ENCODE data around the gene ATP2C2.
"Not testable (repeated sequence)": the region's sequence is repeated elsewhere in the genome, so short reads cannot be mapped to it uniquely, and the experiment has no call there.

Gene ATP2C2, protein sequence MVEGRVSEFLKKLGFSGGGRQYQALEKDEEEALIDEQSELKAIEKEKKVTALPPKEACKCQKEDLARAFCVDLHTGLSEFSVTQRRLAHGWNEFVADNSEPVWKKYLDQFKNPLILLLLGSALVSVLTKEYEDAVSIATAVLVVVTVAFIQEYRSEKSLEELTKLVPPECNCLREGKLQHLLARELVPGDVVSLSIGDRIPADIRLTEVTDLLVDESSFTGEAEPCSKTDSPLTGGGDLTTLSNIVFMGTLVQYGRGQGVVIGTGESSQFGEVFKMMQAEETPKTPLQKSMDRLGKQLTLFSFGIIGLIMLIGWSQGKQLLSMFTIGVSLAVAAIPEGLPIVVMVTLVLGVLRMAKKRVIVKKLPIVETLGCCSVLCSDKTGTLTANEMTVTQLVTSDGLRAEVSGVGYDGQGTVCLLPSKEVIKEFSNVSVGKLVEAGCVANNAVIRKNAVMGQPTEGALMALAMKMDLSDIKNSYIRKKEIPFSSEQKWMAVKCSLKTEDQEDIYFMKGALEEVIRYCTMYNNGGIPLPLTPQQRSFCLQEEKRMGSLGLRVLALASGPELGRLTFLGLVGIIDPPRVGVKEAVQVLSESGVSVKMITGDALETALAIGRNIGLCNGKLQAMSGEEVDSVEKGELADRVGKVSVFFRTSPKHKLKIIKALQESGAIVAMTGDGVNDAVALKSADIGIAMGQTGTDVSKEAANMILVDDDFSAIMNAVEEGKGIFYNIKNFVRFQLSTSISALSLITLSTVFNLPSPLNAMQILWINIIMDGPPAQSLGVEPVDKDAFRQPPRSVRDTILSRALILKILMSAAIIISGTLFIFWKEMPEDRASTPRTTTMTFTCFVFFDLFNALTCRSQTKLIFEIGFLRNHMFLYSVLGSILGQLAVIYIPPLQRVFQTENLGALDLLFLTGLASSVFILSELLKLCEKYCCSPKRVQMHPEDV

DNA sequence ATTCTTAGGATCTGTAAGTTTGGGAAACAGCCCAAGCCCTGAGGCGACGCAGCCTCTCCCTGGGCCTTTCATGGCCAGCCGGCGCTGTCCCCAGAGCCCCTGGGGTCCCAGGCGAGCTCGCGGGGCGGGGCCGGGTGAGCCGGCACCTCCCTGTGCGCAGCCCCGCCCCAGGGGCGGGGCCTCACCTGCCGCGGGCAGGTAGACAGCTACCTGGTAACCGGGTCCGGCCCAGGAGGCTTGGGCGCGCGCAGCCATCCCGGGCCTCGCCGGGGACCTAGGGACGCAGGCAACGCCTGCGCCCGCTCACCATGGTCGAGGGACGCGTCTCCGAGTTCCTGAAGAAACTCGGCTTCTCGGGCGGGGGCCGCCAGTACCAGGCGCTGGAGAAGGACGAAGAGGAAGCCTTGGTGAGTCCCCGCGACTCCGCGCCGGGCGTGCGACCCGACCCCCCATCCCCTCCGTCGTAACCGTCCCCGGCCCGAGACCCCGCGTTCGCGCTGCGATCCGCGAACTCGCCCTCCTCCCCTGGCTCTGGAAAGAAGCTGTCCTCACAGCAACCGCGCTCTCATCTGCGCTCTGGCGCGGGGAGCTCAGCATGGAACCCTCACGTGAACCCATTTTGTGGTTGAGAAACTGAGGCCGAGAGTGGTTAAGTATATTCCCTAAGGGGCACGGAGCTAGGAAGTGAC, at the start of gene ATP2C2:
TSS of gene ATP2C2 (plus strand) at position 231 of the 689 bp plus-strand sequence. CDS start at position 309, 78 bp downstream.
- no peak for DNase-seq

DNA sequence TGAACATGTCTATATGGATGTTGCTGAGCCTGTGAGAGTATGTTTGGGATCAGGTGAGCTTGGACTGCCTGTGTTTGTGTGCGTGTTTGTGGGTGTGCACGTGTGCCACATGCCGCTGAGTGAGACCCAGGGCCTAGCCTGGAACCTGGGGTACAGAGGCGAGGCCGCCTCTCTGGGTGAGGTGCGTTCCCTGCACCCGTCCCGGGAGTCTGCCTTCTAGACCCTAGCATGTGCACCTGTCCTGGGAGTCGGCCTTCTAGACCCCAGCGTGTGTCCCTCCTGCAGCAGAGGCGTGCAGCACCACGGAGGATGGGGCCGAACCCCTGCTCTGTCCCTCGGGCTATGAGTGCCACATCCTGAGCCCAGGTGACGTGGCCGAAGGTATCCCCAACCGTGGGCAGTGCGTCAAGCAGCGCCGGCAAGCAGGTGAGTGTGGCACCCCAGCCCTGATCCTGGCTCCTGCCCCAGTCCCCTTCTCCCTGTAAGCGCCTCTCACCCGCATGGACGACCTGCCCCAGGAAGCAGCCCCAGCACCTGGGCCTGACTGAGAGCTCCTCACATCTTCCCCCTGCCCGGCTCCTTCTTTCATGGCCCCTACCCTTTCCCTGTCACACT, 49.1 kb upstream of the ATP2C2 start:
- no peak for DNase-seq

DNA sequence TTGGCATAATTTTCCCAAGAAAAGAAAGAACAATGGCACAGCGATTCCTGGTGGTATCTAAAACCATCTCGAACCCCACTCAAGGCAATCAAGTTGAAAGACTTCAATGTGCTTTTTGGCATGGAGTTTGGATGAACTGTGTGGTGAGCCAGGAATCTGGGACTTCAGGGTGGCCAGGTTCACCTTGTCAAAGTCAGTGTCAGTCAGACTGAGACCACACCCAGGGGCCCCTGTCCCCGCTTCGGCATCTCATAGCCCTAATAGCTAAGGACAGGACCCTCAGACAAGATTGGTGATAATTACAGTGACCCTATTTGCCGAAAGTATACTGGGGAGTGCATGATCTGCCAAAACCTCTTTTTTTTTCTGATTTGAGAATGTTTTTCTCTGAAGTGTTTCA, 47.8 kb upstream of the ATP2C2 start:
- no peak for DNase-seq

DNA sequence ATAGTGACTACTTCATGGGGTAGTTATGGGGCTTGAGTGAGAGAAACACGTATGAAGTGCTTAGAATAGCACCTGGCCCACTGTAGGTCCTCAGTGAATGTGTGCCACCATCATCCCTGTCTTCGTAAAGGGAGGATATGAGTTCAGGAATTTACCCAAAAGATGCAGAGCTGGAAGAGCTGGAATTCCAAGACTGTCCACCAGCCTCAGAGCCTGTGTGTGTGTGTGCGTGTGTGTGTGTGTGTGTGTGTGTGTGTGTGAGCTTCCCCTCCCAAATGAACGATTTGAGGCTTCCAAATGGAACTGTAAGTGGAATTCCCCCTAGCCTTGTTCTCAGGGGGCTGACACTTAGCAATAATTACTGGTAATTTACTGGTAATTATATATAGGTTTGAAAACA, 46.4 kb upstream of the ATP2C2 start:
- DNase-seq, result no peak

DNA sequence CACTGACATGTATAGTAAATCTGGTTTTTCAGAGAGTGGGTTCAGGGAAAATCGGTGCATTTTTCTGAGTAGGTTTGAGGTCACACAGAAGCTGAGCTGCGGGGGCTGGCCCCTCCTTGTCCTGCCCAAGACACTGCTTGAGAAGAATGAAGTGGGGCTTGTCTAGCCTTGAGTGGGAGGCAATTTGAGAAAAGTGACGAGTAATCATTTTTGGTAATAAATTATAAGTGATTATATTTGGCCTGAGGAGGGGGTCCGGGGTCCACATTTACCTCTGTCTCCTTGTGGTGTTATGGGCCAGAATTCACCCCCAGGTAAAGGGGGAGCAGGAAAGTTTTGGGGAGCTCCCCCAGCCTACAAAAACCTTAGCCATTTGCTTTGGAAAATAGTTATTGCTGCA, 45.6 kb upstream of the ATP2C2 start:
- DNase-seq, result no peak

DNA sequence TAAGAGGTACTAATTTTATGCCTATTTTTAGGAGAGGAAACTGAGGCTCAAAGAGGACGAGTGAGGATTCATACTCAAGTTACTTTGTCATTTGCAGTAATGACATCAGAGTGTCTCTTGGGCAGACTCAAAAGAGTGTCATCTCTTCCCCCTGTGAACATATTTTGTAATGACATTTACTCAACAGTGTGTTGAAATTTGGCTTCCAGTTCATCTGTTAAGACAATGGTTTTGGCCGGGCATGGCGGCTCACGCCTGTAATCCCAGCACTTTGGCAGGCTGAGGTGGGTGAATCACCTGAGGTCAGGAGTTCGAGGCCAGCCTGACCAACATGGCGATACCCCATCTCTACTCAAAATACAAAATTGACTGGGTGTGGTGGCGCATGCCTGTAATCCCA, 44.7 kb upstream of the ATP2C2 start:
- no peak for DNase-seq

DNA sequence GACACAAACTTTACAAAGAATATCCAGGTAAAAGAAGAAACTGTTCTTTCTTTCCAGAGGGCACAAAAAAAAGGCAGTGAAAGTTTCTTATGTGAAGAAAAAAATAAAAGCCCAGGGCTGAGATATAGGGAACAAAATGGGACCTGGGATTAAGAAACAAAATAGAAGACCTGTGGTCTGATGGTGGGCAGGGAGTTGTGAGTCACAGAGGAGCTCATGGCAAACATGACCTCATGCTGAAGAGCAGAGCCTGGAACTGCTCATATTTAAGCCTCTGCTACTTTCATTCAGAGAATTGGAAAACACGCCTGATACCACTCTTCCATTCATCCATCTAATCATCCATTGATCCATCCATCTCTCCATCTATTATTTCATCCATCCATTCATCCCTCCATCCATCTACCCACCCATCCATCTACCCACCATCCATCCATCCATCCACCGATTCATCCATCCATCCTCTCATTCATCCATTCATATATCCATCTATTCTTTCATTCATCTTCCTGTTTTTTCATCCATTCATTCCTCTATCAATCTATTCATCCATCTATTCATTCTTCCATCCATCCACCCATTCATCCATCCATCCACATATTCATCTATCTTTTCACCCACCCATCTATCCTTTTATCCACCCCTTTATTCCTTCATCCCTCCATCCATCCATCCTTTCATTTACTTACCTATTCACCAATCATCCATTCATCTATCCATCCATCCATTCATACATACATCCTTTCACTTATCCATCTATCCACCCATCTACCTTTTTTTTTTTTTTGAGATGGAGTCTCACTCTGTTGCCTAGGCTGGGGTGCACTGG, 43.7 kb upstream of the ATP2C2 start:
- no peak for DNase-seq

DNA sequence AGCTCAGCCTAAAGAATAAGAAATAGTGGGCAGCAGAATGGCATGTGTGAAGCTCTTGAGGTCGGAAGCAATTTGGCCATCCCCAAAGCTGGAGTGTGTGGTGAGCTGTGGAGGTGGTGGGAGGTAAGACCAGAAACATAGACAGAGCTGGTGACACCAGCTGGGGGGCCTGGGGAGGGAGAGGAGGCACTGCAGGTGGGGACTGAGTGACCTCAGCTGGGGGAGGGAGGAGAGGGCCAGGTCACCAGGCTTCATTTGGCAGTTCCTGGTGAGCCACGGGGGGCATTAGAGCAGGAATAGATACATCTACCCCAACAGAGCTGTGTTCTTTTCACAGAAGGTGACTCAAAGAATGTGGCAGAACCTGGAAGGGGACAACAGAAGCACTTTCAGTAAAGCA, 41.8 kb upstream of the ATP2C2 start:
- no peak for DNase-seq

DNA sequence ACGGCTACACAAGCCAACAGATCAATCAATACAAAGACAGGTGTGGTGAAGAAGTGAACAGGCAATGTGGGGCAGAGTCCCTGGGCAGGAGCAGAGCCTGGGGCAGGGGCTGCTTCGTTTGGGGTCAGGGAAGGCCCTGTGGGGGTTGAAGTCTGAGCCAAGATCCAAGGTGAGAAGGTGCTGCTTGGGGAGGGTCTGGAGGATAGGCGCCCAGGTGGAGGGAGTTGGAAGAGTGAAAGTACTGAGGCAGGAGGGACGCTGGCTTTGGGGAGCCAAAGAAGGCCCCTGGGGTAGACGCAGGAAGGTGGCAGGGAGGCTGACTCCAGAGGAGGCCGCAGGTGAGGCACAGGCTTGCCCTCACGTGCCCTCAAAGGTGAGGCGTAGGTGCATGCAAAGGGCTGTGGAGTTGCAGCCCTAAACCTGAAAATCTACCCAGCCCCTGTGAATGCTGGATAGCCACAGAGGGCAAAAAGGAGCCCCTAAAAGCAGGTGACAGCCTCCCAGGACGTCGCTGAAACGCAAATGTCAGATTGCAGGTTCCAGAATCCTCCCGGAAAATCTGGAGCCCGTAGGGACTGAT, 40.3 kb upstream of the ATP2C2 start:
- no peak for DNase-seq

DNA sequence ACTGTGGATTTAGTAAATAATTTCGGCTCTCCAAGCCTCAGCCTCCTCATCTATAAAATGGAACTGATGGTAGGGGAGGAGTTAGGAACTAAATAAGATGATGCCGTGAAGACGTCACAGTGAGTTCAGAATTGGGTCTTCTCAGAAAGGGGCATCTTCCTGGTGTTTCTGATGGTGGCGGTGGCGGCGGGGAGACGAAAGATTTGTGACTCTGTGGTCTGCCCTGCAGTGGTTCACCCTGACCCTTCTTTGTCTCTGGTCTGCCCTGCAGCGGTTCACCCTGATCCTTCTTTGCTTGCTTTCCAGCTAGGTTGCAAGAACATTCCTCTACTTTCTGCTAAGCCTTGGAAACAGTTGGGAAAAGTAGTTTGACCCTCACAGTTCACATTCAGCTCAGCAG, 39.3 kb upstream of the ATP2C2 start:
- DNase-seq, result no peak

DNA sequence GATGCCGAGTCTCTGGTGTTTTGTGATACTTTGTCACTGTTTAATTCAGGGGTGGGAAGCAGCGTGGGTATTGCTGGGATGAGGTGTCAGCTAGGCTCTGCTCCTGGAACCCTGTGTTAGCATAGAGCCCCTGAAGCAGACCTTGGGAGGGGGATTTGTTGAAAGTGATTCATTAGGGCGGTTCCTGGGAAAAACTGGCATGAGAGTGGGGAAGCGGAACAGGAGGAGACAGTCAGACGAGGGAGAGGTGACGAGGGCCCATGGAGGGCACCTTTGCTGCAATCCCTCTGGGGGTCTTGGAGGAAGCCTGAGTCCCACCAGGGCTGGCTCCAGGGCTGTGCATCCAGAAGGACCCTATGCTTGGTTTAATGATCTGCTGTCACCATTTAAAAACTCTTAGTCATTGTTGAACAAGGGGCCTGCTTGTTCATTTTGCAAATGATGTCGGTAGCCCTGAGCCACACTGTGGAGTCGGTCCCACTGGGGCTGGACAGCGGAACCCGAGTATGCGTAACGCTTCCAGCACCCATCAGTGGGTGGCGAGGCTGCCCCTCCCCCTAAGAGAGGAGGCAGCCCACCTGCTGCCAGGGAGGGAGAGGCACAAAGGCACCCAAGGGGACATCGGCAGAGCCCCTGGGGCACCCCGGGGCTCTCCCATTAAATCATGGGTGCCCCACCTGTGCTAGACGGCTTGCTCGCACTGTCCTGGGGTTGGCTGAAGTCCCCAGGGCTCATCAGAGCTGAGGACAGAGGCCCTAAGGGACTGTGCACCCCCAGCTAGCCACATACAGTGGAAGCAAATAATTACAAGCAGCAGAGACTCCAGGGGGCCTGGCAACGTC, 38.3 kb upstream of the ATP2C2 start:
- no peak for DNase-seq

DNA sequence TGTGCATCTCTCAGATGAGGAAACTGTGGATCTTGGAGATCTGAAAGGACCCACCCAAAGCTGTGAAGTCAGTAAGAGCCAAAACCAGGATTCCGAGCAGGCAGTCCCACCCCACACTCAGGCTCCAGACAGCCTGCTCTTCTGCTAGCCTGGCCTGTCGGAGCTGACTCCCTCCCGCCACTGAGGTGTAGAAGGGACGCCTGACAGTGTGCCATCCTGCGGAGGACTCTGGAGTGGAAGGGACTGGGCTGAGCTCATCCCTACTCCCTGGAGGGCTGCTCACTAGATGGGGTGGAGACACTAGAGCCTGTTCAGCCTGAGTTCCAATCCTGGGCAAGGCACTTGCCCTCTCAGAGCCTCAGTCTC, 37.7 kb upstream of the ATP2C2 start:
- no peak for DNase-seq

DNA sequence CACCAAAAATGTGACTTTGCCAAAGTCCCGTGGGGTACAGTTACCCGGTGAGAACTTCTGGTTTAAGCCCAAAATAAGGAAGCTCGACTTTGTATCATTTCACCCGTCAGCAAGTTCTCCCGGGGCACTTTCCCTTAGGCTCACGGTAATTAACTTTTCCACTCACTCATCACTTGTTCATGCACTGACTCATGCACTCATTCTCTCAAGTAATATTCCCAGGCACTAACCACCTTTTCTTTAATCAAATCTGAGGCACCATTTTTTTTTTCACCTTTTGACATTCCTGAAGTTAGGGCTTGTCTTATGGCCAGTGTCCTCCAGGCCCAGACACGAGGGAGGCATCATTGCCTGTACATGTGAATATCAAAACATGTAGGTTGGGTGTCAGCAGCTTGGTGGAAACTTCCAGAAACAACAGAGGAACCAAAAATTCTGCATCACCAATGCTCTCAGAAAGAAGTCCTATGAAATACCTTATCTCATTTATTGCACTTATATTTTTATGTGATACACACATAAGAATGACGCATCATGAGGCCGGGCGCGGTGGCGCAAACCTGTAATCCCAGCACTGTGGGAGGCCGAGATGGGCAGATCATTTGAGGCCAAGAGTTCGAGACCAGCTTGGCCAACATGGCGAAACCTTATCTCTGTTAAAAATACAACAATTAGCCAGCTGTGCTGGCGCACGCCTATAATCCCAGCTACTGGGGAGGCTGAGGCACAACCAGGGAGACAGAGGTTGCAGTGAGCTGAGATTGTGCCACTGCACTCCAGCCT, 36.1 kb upstream of the ATP2C2 start:
- no peak for DNase-seq

DNA sequence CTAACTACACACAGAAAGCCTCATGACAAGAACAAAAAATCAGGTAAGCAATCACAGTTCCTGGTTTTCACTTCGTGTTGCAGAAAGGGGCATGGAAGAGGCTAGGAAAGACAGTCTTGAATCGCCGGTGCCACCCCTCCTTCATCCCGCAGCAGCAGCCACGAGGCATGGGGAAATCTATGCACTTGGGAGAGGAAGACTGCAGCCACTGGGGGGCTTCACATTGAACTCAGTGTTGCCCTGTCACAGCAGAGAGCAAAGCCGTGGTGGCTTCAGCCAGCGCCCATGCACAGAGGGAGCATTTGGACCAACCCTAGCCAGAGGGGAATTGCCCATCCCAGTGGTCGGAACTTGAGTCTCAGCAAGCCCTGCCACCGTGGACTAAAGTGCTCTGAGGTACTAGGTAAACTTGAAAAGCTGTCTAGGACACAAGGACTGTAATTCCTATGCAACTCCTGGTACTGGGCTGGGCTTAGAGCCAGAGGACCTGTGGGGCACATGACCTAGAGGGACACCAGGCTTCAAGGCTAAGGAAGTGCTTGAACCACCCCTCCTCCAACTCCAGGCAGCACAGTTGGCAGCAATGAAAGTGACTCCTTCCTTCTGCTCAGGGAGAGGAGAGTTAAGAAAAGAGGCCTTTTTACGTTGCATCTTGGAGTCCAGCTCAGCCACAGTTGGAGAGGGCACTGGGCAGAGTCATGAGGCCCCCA, 35.2 kb upstream of the ATP2C2 start:
- DNase-seq, result no peak

DNA sequence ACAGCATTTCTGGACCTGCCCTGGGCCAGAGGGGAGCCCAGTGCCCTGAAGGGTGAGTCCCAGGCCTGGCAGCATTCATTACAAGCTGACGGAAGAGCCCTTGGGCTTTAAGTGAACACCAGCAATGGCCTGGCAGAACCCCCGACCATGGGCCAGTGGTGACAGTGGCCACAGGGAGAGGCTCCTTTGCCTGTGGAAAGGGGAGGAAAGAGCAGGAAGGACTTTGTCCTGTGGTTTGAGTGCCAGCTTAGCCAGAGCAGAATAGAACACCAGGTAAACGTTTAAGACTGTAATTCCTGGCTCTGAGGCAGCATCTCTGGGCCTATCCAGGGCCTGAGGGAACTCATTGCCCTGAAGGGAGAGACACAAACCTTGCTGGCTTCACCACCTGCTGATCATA, 34.3 kb upstream of the ATP2C2 start:
- DNase-seq, result no peak

DNA sequence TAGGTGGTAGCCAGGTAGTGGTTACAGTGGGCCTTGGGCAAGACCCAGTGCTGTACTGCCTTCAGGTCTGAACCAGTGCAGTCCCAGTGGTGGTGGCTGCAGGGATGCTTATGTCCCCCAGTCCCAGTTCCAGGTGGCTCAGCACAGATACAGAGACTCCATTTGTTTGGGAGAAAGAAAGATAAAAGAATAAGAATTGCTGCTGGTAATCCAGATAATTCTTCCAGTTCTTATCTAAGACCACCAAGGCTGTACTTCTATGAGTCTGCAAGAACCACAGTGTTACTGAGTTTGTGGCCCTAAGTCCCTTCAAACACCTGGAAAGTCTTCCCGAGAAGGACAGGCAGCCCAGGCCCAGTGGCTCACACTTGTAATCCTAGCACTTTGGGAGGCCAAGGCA, 33.9 kb upstream of the ATP2C2 start:
- no peak for DNase-seq

DNA sequence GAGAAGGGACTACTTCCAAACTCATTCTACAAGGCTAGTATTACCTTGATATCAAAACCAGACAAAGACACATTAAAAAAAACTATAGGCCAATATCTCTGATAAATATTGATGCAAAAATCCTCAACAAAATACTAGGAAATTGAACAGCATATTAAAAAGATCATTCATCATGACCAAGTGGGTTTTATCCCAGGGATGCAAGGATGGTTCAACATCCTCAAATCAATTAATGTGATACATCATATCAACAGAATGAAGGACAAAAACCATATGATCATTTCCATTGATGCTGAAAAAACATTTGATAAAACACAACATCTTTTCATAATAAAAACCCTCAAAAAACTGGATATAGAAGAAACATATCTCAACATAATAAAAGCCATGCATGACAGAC, 31.1 kb upstream of the ATP2C2 start:
- not testable (repeated sequence) for DNase-seq

DNA sequence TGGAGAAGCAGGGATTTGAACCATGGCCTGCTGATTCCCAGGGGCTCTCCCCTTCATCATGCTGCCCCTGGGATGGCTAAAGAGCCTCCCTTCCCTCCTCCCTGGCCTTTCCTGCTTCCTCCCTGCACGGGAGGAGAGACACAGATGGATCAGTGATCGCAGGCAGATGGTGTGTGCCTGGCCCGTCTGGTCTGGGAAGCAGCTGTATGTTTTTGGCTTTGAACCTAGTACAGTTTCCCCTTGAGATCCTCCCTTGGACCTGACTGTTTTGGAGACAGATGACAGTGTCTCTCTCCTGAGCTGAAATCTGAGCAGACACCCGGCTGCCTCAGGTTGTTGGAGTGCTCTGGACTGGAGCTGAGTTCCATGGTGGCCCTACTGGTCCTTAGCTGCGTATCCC, 29.0 kb upstream of the ATP2C2 start:
- DNase-seq, result no peak

DNA sequence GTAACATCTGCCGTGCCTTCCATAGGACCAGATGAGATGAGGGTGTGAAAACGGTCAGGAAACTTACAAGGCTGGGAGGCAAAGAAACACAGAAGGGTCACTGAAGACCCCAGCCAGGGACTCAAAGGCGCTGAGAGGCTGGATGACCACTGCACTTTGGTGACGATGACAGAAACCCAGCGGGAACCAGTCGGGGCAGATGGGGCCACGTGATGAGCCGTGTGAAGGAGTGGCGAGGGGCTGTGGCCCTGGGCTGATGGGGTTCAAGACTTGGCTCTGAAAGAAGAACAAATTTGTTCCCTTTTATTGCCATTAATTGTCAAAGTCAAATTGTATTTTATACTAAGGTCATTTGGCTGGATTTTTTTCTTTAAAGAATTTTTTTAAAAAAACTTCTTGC, 28.6 kb upstream of the ATP2C2 start:
- no peak for DNase-seq

All from SHP77 treated with DMSO at 0.1 percent for 48 hours (cell line).